CD4-positive, alpha-beta T cell (primary cell): Measurements from ENCODE around the gene TUT7. TPM values are rescaled to one million over a fixed set of nuclear protein-coding genes. Genes with fewer than 3 reads are reported as not detected.

Source experiments
- ATAC-seq: fragments of 200-7000 bp; cut with Tn5 transposase; one replicate; pipeline ENCODE4 v1.10.0; 2022; ENCODE audit warnings: mild to moderate bottlenecking; ENCODE audit not compliant: poor library complexity
- CTCF ChIA-PET: fragments of 350-600 bp; sonication (Branson Sonifier 250); formaldehyde crosslinking; loops from one replicate; lab custom pipeline; 2021; ENCODE audit warnings: antibody characterized with exemption, inconsistent platforms; lab: Charles Lee
- POLR2A ChIA-PET: fragments of 350-600 bp; sonication (Branson Sonifier 250); formaldehyde crosslinking; loops from one replicate; lab custom pipeline; 2021; ENCODE audit warnings: antibody characterized with exemption, inconsistent platforms; lab: Charles Lee
- DNase-seq, 14 experiments: peaks; one replicate each; pipeline ENCODE4 v3.0.0-alpha.2; 2013 to 2020; ENCODE audit warnings: mixed read lengths in 2 of 14
- H3K27ac ChIP-seq, 2 donors: one replicate each; pipeline versions ENCODE4 v1.5.1 to v1.7.0; 2013; ENCODE audit warnings: low read length in 2 of 2, low read depth in 1 of 2, mild to moderate bottlenecking in 1 of 2
- H3K27me3 ChIP-seq, 2 experiments: 1 replicate in 1 of 2; 2 replicates in 1 of 2; pipeline versions ENCODE4 v1.6.1 to v1.7.0; 2013; ENCODE audit warnings: low read length in 2 of 2, control low read depth in 1 of 2, mild to moderate bottlenecking in 1 of 2, moderate library complexity in 1 of 2; ENCODE audit not compliant: insufficient read depth in 2 of 2, control insufficient read depth in 1 of 2
- H3K36me3 ChIP-seq: one replicate; pipeline ENCODE4 v1.6.1; 2013; ENCODE audit warnings: low read length, control low read depth; ENCODE audit not compliant: insufficient read depth
- H3K4me1 ChIP-seq: one replicate; pipeline ENCODE4 v1.6.1; 2013; ENCODE audit warnings: low read length, control low read depth; ENCODE audit not compliant: insufficient read depth
- H3K4me3 ChIP-seq: one replicate; pipeline ENCODE4 v1.5.1; 2013; ENCODE audit warnings: mild to moderate bottlenecking, low read length, moderate library complexity
- H3K9me3 ChIP-seq, 2 experiments: 1 replicate in 1 of 2; 2 replicates in 1 of 2; pipeline versions ENCODE4 v1.6.1 to v1.7.0; 2013; ENCODE audit warnings: low read length in 2 of 2, mild to moderate bottlenecking in 2 of 2, control low read depth in 1 of 2, moderate library complexity in 1 of 2; ENCODE audit not compliant: control insufficient read depth in 1 of 2, insufficient read depth in 1 of 2
- H3K27ac Mint-ChIP-seq: one replicate; pipeline ENCODE4 v1.8.0; 2020; ENCODE audit warnings: mixed read lengths
- H3K27me3 Mint-ChIP-seq: one replicate; pipeline ENCODE4 v1.8.0; 2021; ENCODE audit warnings: mixed read lengths
- H3K36me3 Mint-ChIP-seq: one replicate; pipeline ENCODE4 v1.8.0; 2021; ENCODE audit warnings: low read depth, mixed read lengths
- H3K4me1 Mint-ChIP-seq: one replicate; pipeline ENCODE4 v1.8.0; 2021; ENCODE audit warnings: low read depth, mixed read lengths
- H3K4me3 Mint-ChIP-seq: one replicate; pipeline ENCODE4 v1.8.0; 2020; ENCODE audit warnings: mild to moderate bottlenecking, mixed read lengths
- H3K9me3 Mint-ChIP-seq: one replicate; pipeline ENCODE4 v1.8.0; 2020; ENCODE audit warnings: mixed read lengths
- CTCF ChIP-seq: fragments of 200-600 bp; IDR thresholded peaks from one replicate; pipeline ENCODE4 v1.8.0; 2022; ENCODE audit warnings: antibody characterized with exemption, mild to moderate bottlenecking
- intact Hi-C, 2 experiments: fragments of 100-400 bp; cut with DNase I in 1 of 2; cut with micrococcal nuclease in 1 of 2; formaldehyde crosslinking; loops; one replicate each; pipeline versions ENCODE4 v1.15.1 to v1.9.0; 2023 to 2025; cut with DNase I, micrococcal nuclease
- total RNA-seq, 174 experiments: library from RNA in 2 of 174; stranded (reverse) in 2 of 174; gene quantifications; one replicate each; pipeline ENCODE4 v1.2.3 and lab custom pipeline; 2021 to 2026

The TUT7 gene
- total RNA-seq, 2 experiments from 2014 or later, result 51.9 to 53.8 TPM

- intact Hi-C loops, result loop anchor here in 1 of 2 experiments (5.0 to 10.0 kb wide), 3 partner anchors 34 to 1686 kb away; partner anchors contain the start of gene CDK20
- H3K4me1 ChIP-seq, result no peaks in the 10 kb centered on the region
- Mint-ChIP-seq H3K27me3 (no peaks in the 10 kb centered on the region), H3K27ac (no peak overlapping the region), H3K9me3 (no peaks in the 10 kb centered on the region), H3K4me3 (no peak overlapping the region), H3K4me1 (no peaks in the 10 kb centered on the region), H3K36me3 (peaks cover 22% of the 10 kb centered on the region)
- peaks cover 10% of the 10 kb centered on the region for H3K36me3 ChIP-seq
- POLR2A ChIA-PET, result no interaction called here
- no peaks in the 10 kb centered on the region for H3K27me3 ChIP-seq
- TF ChIP-seq CTCF, result no peak
- H3K9me3 ChIP-seq, result no peaks in the 10 kb centered on the region
- no peak overlapping the region for H3K27ac ChIP-seq
- no peak overlapping the region for H3K4me3 ChIP-seq
- ATAC-seq (no peak), DNase-seq (no peak)
- CTCF ChIA-PET, result no interaction called here
Observed at GRCh38 chr9:86288499-86289198, 65.6 kb downstream of the TUT7 start.

GRCh38 chr9:86287013-86287412 lies 67.2 kb downstream of the TUT7 start:
- H3K4me3 ChIP-seq, result no peak overlapping the region
- ATAC-seq (no peak), DNase-seq (peak in 3 of 14 experiments; percentile 6 to 46 (median 16))
- no peaks in the 10 kb centered on the region for H3K27me3 ChIP-seq
- ChIA-PET POLR2A (interaction anchor here (0.6 kb wide), 1 partner anchor 66 kb away, joined by 3 read pairs; no protein-coding TSS in a partner anchor), CTCF (no interaction called here)
- no peaks in the 10 kb centered on the region for H3K9me3 Mint-ChIP-seq
- H3K27me3 Mint-ChIP-seq, result no peaks in the 10 kb centered on the region
- H3K9me3 ChIP-seq, result no peaks in the 10 kb centered on the region
- peaks cover 10% of the 10 kb centered on the region for H3K4me1 Mint-ChIP-seq
- no peak overlapping the region for H3K27ac ChIP-seq
- H3K4me1 ChIP-seq, result peaks cover 8% of the 10 kb centered on the region
- H3K27ac Mint-ChIP-seq, result peak overlapping the region; percentile 31
- TF ChIP-seq CTCF, result no peak
- no peak overlapping the region for H3K4me3 Mint-ChIP-seq
- intact Hi-C loops, result loop anchor here in 1 of 2 experiments (5.0 to 10.0 kb wide), 3 partner anchors 35 to 1688 kb away; partner anchors contain the start of gene CDK20
- peaks cover 4% of the 10 kb centered on the region for H3K36me3 ChIP-seq
- peaks cover 16% of the 10 kb centered on the region for H3K36me3 Mint-ChIP-seq

DNA sequence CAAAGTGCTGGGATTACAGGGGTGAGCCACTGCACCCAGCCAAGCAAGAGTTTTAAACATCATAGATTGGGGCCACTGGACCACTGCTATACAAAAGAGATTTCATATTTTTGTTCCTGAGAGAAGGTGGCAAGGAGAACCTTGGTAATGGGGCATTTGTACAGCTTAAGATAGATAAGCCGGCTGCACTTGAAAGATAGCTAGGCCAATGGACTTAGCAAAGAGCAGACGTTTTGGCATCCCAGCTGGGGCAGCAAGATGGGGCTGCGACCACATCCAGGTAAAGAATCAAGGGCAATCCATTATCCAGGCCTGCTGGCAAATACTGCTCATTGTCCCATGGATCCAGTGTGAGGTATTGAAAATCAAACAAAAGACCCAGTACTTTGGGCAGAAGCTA lies 67.9 kb downstream of the TUT7 start:
- peaks cover 15% of the 10 kb centered on the region for H3K4me1 Mint-ChIP-seq
- H3K4me1 ChIP-seq, result peaks cover 15% of the 10 kb centered on the region
- no peak overlapping the region for H3K4me3 Mint-ChIP-seq
- CTCF ChIA-PET, result no interaction called here
- POLR2A ChIA-PET, result interaction anchor here (0.6 kb wide), 1 partner anchor 67 kb away, joined by 3 read pairs; no protein-coding TSS in a partner anchor
- peaks cover 21% of the 10 kb centered on the region for H3K36me3 Mint-ChIP-seq
- intact Hi-C loops, result loop anchor here in 1 of 2 experiments (5.0 to 10.0 kb wide), 3 partner anchors 36 to 1689 kb away; partner anchors contain the start of gene CDK20
- H3K27ac Mint-ChIP-seq, result peak overlapping the region; percentile 31
- H3K27me3 ChIP-seq, result no peaks in the 10 kb centered on the region
- H3K4me3 ChIP-seq, result no peak overlapping the region
- no peaks in the 10 kb centered on the region for H3K9me3 ChIP-seq
- no peak overlapping the region for H3K27ac ChIP-seq
- DNase-seq (no peak), ATAC-seq (no peak)
- no peak for TF ChIP-seq CTCF
- peaks cover 4% of the 10 kb centered on the region for H3K36me3 ChIP-seq
- H3K9me3 Mint-ChIP-seq, result no peaks in the 10 kb centered on the region
- H3K27me3 Mint-ChIP-seq, result no peaks in the 10 kb centered on the region
